NCI-H1694 treated with DMSO at 0.1 percent for 48 hours (cell line): ENCODE data around the gene GLT8D1.
"Not testable (repeated sequence)": the region's sequence is repeated elsewhere in the genome, so short reads cannot be mapped to it uniquely, and the experiment has no call there.

Source experiments
- DNase-seq: peaks from one replicate; lab custom pipeline; 2025; lab: John Stamatoyannopoulos, UW

GLT8D1 gene, protein sequence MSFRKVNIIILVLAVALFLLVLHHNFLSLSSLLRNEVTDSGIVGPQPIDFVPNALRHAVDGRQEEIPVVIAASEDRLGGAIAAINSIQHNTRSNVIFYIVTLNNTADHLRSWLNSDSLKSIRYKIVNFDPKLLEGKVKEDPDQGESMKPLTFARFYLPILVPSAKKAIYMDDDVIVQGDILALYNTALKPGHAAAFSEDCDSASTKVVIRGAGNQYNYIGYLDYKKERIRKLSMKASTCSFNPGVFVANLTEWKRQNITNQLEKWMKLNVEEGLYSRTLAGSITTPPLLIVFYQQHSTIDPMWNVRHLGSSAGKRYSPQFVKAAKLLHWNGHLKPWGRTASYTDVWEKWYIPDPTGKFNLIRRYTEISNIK

DNA sequence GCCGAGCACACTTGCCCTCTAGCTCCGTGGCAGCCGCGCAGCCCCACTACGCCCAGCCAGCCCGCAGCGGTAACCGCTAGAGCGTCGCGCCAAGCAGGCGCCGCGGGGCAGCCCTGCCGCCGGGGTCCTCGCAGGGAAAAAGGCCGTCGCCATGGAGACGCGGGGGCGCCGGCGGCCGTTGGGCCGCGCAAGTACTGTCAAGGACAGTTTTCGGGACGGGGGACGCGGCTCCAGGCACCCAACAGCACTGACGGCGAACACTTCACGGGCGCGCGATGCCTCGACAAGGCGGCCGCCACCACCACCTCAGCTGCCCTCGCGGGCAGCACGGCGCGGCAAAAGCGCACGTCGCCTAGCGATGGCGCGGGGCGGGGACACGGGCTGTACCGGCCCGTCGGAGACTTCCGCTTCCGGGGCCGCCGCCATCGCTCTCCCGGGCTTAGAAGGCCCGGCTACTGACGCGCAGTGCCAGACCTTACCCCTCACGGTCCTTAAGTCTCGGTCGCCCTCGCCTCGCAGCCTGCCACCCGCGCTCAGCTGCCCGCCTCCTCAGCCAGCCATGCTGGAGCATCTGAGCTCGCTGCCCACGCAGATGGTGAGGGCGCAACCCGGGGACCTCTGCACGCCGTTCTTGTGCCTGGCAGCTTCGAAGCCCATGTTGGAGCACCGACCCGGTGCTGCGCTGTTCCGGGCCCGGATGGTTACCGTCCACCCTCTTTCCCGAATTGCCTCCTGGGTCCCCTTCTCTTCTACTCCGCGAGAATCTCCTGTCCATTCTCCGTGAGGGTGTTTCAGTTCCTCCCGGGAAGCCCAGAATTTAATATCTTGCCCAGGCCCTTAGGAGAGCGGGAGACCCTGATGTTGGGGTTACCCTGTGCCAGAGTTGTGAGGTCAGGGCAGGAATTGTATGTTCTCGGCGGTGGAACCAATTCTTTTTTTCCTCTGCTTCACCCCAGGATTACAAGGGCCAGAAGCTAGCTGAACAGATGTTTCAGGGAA is at the start of gene GLT8D1, which contains the start of gene SPCS1:
Gene GLT8D1 (minus strand): TSS at position 104 of the 999 bp plus-strand sequence. CDS start 5,331 bp downstream, outside the sequence.
Gene SPCS1 (plus strand): TSS at position 419 of the 999 bp plus-strand sequence. CDS start 141 bp downstream, at position 560.
- DNase-seq: peak; percentile 17

DNA sequence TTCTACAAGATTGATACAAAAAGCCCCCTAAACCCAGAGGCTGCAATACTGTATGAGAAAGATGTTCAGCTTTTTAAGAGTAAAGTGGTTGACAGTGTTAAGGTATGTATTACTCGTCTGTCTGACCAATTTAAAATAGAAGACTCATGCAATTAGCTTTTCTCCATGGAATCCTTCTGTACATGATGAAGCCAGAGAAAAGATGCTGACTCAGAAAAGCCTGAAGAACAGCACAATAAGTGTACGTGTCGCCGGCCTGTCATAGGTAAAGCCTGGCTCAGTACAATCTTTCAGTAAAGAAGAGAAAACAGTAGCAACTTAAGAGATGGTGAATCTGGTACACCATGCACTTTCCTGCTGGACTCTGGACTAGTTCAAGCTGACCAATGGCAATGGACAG is 48.8 kb upstream of the GLT8D1 start:
- no peak for DNase-seq

DNA sequence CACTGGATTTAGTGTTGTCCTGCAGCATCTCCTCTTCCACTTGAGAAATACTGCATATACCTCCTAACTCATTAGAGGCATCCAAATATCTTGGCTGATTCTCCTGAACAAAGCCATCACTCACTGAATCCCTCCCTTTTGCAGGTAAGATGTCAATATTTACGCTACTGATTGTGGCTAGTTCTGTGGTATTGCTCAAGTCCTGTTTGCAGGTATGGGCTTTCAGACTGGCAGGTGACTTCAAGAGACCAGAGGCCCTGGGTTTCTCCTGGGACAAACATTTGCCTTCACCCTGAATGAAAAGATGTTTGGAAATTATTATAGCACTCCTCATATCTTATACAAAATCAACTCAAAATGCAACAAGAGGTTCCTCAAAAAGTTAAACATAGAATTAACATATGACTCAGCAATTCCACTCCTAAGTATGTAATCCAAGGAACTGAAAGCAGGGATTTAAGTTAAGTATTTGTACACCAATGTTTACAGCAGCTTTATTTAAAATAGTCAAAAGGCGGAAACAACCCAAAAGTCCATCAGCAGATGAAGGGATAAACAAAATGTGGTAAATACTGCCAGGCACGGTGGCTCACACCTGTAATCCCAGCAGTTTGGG is 46.6 kb upstream of the GLT8D1 start:
- DNase-seq: no peak

DNA sequence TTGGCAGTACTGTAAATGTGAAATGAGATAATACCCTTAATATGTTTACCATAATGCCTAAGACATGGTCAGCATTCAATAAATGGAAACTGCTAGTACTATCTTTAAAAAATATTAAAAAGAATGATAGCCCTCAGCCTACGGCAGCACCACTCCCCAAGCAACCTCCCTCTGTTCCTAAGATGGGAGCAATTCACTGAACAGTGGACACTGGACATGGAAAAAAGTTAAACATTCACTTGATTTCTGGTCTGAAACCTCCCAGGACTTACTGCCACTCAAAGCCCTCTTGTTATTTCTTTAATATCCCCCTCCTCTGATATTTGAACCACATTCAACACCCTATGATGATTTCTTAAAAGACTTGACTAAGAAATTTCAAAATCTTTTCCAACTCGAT is 38.1 kb upstream of the GLT8D1 start:
- DNase-seq: no peak

DNA sequence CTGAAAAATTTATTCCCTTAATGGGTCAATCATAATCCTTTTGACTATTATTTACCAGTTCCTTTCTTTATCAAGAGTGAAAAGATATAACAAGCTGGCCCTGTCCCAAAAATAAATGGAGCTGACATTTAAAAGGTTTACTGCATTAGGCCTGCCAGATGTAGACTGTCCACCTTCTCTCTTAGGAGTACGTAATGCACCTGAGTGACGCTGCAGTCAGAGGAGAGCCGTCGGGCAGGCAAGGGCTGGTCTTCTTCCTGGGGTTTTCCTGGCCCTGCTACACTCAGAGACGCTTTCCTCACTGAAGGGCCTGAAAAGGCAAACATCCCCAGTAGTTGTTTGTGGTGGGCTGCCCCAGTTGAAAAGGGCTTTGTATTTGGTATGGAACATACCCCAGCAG is 37.6 kb upstream of the GLT8D1 start:
- no peak for DNase-seq

DNA sequence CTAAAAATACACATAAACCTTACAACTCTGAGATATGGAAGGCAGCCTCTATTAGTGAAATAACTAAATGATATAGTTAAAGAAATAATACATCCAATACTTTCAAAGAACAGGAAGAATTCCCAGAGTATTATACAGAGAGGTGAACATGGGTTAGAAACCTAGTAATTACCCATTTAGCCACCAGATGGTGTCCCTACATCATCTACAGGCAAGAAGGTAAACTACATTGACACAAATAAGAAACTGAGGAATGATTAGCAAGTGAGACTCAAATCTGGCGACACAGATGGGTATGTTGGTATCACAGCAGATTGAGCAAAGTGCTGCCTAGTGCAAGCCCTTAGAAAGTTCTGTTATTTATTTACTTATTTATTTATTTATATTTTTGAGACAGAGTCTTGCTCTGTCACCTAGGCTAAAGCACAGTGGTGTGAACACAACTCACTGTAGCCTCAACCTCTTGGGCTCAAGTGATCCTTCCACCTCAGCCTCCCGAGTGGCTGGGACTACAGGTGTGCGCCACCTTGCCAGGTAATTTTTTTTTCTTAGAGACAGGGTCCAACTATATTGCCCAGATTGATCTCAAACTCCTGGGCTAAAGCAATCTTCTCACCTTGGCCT is 36.9 kb upstream of the GLT8D1 start:
- peak; percentile 12 for DNase-seq

DNA sequence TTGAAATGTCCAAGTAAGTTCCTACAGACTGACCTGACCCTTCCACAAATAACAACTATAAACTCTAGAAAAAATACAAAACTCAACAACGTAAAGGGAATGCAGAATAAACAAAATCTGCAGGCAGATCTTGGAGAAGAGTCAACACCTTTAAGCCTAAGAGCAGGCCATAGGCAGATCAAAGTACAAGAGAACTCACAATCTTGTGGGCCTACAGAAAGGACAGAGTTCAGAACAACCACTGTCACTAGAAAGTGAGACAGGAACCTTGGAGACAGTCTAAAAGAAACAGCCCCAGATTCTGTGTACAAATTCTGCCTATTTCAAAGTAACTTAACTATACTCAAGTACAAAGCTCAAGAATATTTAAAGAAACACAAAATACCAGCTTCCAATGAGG is 34.1 kb upstream of the GLT8D1 start:
- no peak for DNase-seq

DNA sequence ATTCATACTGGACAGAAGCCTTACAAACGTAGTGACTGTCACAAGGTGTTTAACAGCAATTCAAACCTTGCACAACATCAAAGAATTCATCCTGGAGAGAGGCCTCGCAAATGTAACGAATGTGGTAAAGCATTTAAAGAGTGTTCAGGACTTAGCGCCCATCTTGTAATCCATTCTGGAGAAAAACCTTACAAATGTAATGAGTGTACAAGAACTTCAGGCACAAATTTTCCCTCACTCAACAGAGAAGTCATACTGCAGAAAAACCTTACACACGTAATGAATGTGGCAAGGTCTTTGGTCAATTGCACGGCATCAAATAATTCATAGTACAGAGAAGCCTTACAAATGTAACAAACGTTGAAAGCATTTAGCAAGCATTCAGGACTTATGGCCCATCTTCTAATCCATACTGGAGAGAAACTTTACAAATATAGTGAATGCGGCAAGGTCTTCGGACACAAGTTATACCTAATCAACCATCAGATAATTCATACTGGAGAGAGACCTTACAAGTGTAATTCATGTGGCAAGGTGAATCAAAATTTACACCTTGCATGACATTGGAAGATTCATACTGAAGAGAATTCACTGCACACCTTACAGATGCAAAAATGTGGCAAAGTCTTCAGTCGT is 27.8 kb upstream of the GLT8D1 start:
- no peak for DNase-seq

DNA sequence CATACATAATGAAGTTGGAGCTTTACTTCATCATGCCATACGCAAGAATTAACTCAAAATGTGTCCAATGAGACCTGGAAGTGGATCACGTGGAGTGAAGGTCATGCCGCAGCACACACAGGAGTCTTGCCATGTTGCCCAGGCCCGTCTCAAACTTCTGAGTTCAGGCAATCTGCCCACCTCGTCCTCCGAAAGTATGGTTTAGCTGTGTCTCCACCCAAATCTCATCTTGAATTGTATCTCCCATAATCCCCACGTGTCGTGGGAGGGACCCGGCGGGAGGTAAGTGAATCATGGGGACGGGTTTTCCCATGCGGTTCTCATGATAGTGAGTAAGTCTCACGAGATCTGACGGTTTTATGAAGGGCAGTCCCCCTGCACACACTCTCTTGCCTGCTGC is 26.0 kb upstream of the GLT8D1 start:
- no peak for DNase-seq

DNA sequence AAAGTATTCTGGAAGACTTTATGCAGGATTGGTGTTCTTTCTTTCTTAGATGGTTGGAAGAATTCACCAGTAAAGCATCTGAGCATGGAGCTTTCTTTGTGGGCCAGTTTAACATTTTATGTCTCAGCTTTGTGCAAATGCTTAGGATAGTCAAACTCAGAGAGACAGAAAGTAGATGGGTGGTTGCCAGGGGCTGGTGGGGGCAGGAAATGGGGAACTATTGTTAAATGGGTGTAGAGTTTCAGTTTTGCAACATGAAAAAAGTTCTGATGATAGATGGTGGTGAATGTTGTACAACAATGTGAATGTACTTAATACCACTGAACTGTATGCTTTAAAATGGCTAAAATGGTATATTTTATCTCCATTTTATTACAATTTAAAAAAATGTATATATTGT is 25.1 kb upstream of the GLT8D1 start:
- no peak for DNase-seq

DNA sequence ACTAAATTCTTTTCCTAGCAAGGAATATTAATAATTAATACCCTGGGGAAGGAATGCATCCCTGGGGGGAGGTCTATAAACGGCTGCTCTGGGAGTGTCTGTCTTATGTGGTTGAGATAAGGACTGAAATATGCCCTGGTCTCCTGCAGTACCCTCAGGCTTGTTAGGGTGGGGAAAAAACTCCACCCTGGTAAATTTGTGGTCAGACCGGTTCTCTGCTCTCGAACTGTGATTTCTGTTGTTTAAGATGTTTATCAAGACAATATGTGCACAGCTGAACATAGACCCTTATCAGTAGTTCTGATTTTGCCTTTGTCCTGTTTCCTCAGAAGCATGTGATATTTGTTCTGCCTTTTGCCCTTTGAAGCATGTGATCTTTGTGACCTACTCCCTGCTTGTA is 23.2 kb upstream of the GLT8D1 start:
- not testable (repeated sequence) for DNase-seq

DNA sequence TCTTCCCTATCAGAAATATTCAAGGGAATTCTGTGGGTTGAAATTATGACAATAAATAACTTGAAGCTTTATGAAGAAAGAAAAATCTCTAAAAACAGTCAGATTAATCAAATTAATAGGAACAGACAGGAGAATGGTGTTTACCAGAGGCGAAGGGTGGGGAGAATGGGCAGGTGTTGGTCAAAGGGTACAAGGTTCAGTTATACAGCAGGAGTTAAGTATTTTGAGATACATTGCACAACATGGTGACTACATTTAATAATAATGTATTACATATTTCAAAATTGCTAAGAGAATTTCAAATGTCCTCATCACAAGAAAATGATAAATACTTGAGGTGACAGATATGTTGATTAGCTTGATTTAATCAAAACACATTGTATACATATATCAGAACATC is 18.9 kb upstream of the GLT8D1 start:
- DNase-seq: no peak

DNA sequence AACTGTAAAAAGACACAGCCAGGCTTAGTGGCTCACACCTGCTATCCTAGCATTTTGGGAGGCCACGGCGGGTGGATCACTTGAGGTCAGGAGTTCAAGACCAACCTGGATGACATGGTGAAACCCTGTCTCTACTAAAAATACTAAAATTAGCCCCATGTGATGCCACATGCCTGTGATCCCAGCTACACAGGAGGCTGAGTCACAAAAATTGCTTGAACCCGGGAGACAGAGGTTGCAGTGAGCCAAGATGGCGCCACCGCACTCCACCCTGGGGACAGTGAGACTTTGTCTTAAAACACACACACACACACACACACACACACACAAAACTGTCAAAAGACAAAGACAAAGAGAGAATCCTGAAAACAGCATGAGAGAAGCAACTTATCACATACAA is 18.3 kb upstream of the GLT8D1 start:
- no peak for DNase-seq

DNA sequence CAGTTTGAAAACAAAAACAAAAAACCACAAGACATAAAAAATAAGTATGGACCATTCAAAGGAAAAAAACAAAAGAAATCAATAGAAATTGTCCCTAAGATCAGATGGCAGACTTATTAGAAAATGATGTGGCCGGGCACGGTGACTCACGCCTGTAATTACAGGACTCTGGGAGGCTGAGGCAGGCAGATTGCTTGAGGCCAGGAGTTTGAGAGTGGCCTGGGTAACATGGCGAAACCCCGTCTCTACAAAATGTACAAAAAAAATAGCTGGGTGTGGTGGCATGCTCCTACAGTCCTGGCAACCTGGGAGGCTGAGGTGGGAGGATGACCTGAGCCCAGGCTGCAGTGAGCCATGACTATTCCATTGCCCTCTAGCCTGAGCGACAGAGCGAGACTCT is 16.9 kb upstream of the GLT8D1 start:
- no peak for DNase-seq

DNA sequence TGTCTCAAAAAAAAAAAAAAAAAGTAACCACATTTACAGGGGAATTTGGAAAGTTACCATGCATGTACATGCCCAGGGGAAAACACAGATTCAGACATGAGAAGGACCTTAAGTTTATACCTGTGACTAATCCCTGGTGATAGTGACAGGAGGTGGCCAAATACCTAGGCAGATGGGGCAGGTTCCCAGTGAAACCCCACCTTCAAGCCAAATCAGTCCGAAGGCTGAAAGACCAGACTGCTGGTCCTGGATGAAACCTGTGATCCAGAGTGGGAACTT is 16.1 kb upstream of the GLT8D1 start:
- DNase-seq: no peak

DNA sequence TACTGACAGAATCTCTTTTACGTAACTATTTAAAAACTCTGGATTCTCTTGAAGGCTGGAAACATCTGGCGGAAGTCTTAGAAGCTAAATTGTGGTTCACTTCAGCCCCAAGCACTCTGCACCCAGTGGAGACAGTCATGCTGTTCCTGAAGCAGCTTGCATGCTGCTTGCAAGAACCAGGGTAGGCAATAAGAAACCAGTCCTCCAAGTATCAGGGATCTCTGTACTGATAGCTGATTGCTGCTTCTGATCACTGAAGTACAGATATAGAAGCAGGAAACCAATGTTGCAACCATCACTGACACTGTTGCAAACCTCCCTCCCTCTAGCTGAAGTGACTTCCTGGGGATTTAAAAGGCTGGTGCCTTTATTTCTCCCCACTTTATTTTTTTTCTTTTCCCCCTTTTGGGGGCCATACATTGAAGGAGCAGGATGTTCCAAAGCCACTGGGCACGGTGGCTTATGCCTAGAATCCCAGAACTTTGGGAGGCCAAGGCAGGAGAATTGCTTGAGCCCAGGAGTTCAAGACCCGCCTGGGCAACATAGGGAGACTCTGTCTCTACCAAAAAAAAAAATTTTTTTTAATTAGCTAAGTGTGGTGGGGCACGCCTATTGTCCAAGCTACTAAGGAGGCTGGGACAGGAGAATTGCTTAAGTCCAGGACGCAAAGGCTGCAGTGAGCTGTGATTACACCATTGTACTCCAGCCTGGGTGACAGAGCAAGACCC is 15.6 kb upstream of the GLT8D1 start:
- peak; percentile 3 for DNase-seq

DNA sequence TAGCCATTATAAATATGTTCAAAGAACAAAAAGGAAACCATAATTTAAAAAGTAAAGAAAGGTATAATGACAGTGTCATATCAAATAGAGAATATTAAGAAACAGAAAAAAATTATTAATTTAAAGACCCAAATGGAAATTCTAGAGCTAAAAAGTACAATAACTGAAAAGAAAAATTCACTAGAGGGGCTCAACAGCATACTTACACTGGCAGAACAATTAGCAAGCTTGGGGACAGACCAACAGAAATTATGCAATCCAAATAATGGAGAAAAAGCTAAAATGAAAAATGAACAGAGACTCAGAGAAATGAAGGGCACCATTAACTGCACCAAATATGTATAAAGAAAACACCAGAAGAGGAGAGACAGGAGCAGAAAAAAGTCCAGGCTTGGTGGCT is 14.0 kb upstream of the GLT8D1 start:
- no peak for DNase-seq

DNA sequence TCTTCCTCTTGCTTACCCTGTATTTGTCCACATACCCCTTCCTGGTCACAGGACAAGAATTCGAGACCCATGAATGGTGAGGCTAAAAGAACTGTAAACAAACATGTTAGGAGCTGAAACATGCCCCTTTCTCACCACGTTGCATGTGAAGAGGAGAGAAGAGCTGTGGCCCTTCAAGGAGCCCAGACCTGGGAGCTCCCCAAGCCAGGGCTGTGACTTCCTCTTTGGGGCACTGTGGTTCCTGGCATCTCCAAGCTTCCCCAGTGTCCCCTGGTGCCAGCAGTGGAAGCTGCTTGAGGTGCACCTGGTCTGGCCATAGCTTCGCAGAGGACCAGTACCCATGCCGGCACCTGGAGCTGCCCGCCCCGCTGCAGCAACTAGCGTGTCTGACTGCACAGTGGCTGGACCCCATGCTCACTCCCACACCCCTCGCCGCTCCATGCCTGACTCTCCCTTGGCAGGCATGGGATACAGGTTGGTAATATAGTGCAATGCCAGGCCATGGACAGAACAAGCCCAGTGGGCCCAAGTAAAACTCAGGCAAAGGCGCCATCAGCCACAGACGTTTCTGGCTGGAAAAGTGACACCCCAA is 10.2 kb upstream of the GLT8D1 start:
- no peak for DNase-seq

DNA sequence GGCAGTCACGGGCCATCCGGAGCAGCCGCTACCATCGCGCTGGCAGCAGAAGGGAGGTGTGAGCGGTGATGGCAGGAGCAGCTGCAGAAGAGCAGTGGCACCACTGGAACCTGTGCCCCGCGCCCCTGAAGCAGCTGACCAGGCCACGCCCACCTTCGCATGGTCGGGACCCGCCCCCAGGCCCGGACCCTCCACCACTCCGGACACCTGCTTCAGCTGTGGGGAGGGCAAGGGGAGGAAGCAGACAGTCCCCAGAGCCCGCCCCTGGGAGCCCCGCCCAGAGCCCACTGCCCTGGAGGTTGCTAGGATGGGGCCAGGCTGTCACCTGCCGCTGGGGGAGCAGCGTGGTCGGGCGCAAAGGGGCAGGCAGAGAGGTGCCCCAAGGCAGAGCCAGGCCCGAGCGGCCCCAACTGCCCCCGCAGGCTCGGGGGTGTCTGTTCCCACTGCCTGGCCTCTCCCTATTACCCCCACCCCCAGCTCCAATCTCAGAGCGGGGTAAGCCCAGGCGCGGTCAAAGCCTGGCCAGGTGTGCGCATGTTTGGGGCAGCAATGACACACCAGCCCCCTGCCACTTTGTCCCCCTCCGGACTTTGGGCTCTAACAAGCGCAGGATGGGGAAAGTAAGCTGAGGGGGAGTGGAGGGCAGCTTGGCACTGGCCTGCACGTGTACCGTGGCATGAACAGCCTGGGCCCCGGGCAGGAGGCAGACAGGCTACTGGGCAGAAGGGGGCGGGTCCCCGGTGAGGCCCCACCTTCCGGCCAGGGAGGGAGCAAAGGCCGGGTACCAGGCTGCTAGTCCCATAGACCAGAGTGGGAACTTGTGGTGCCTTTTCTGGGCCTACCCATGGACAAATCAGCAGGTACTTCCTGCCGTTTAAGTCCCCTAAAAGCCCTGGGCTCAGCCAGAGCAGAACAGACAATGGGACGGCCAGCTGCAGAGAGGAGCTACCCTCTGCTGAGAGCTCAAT is 9.0 kb upstream of the GLT8D1 start:
- DNase-seq: no peak
